Suppressor macrophage treated with lipopolysaccharide for 4 hours (primary cell): ENCODE results near the gene KCTD21.
"Not testable (repeated sequence)": the region's sequence is repeated elsewhere in the genome, so short reads cannot be mapped to it uniquely, and the experiment has no call there.

ENCODE experiments used
- DNase-seq: peaks from one replicate; pipeline ENCODE4 v3.0.0-alpha.2; 2020

KCTD21 gene

DNA sequence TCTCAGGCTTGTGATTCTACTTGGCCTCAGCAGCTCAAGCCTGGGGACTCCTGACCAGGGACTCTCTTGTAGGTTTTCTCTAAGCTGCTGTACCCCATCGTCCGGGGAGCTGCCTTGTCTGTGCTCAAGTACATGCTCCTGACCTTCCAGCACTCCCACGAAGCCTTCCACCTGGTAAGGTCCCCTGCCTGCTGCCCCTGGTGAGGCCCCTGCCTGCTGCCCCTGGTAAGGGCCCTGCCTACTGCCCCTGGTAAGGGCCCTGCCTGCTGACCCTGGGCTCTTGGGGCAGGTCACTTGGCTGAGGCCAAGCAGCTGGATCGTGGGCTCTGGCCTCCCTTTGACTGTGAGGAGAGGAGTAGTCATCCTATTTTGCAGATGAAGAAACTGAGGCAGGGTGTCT, 11.6 kb upstream of the KCTD21 start:
- no peak for DNase-seq

DNA sequence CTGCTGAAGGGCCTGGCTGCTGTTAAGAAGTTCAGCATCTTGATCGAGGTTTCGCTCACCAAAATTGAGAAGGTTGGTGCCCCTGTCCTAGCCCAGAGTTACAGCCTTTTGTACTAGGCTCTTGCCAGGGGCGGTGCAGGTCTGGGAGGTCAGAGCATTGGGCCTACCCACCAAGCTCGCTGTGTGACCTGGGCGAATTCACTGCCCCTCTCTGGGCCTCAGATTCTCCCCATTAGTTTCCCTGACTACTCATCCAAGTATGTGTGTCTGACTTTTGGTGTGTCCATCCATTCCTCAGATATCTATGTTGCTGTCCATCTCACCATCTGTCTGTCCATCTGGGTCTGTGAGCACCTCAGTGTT, 11.2 kb upstream of the KCTD21 start:
- no peak for DNase-seq

DNA sequence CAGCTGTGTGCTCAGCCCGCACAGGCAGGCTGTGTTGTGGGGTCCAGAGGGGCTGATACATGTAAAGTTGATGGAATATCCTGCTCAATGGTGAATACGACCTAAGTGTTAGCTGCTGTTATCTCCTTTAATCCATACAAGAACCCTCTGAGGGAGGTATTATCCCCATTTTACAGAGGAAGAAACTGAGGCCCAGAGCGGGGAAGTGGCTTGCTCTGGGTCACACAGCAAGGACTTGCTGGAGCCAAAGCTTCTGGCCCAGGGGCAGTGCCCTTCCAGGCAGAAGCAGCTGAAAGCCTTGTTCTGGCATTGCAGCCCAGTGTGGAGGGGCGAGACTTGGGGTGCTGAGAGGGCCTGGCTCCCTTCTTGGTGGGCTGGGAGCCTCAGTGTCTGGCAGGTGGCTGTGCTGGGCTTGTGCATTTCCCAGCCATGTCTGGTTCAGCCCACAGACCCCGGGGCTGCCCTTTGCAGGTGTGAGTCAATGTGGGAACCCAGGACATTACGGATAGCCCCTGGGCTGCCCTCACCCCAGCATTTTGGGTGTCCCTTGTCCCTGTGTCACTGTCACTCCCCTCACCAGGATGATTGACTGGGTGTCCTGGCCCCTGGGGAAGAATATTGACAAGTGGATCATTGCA, 10.7 kb upstream of the KCTD21 start:
- no peak for DNase-seq

DNA sequence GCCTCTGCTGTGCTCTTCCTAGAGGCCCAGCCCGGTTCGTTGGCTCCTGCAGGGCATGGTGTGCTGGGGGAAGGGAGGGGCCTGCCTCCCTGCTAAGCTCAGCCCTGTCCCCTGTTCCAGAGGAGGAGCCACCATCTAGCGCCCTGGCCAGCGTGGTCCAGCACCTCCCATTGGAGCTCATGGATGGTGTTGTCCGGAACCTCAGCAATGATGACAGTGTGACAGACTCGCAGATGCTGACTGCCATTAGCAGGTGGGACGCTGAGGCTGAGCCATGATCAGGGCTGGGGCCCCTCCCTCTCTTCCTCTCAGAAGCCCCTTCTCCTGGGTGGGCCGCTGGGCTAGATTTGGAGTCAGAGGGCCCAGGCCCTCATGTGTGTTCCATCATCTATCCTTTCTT, 9.4 kb upstream of the KCTD21 start:
- no peak for DNase-seq

DNA sequence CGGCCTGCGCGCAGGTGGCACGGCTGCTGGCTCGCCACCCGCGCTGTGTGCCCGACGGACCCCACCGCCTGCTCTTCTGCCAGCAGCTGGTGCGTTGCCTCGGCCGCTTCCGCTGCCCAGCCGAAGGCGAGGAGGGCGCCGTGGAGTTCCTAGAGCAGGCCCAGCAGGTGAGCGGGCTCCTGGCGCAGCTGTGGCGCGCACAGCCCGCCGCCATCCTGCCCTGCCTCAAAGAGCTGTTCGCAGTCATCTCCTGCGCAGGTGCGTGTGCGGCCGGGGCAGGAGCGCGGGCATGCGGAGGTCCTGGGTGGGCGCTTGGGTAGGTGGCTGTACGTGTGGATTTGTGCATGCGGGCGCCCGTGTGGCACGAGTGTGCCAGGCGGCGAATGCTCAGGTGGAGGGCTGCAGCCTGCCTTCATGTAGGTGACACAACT, 8.2 kb upstream of the KCTD21 start:
- no peak for DNase-seq

DNA sequence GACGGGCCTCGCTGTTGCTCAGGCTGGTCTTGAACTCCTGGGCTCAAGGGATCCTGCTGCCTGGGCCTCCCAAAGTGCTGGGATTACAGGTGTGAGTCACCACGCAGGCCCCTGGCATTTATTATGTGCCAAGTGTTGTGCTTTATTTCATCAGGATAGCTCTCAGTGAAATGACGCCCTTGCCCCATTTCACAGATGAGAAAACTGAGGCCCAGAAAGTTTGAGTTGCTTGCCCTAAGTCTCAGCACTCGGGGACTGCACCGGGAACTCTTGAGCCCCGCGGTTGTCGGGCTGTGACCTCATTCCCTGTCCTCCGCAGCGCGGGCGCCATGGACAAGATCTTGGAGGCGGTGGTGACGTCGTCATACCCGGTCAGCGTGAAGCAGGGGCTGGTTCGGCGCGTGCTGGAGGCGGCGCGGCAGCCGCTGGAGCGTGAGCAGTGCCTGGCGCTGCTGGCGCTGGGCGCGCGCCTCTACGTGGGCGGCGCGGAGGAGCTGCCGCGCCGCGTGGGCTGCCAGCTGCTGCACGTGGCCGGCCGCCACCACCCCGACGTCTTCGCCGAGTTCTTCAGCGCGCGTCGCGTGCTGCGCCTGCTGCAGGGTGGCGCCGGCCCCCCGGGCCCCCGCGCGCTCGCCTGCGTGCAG, 7.6 kb upstream of the KCTD21 start:
- DNase-seq: no peak

DNA sequence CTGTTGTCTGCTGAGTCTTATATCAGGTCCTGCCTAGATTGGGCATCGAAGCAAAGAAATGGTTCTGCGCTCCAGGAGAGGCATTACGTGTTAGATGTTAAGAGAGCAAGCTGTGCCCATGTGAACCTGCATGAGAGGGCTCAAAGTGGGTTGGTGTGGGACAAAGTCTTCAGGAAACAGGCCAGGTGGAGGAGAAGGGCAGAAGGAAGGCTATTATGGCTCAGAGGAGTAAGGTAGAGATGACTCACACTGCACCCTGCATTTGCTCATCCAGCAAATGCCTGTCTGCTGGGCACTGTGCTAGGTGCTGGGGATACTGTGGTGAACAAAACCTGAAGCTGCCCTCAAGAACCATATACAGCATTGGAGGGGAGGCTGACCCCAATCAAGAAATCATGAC, 6.1 kb upstream of the KCTD21 start:
- DNase-seq: no peak

DNA sequence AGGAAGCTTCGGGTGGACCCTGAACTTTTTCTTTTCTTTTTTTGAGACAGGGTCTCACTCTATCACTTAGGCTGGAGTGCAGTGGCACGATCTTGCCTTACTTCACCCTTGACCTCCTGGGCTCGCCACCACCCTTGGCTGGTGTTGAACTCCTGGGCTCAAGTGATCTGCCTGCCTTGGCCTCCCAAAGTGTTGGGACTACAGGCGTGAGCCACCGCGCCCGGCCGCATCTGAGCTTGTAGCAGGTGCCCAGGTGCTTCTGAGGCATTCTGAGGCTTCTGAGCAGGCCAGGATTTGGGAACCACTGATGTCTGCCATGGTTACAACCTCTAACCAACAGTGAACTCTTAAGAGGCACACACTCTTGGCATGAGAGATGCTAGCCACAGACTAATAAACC, 5.4 kb upstream of the KCTD21 start:
- DNase-seq: no peak

DNA sequence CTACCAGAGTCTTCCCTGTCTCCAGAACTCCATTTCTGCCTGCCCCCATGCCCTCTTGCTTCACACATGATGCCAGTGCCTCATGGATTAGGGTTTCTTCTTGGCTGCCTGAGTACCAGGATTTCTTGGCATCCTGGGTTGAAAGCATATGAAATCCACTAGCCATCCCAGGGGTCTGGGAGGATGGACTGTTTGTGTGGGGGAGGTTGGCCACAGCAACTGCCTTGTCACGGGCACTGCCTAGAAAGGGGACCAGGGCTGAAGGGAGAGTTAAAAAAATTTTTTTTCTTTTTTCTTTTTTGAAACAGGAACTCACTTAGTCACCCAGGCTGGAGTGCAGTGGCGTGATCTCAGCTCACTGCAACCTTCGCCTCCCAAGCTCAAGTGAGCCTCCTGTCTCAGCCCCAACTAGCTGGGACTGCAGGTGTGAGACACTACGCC, 4.5 kb upstream of the KCTD21 start:
- peak; percentile 45 for DNase-seq

DNA sequence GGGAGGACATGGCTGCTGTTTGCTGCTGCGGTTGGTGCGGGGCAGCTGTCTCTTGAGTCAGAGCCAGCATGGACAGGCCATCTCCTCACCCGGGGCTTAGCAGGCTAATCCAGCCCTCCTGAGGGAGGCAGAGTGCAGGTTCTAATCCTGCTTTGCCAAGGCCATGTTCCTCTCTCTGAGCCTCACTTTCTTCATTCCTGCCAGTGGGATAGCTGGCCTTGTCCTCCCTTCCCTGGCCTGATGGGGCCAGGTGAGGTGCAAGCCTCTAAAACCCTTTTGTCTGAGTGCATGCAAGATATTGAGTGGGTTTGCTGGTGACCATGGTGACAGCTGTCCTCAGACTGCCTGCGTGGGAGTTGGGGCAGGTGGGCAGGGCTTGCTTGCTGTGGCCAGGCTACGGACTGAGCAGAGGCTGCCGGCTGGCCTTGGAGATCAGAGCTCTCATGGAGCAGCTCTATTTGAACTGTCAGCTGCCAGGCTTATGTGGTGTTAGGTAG, 3.8 kb upstream of the KCTD21 start:
- DNase-seq: no peak

DNA sequence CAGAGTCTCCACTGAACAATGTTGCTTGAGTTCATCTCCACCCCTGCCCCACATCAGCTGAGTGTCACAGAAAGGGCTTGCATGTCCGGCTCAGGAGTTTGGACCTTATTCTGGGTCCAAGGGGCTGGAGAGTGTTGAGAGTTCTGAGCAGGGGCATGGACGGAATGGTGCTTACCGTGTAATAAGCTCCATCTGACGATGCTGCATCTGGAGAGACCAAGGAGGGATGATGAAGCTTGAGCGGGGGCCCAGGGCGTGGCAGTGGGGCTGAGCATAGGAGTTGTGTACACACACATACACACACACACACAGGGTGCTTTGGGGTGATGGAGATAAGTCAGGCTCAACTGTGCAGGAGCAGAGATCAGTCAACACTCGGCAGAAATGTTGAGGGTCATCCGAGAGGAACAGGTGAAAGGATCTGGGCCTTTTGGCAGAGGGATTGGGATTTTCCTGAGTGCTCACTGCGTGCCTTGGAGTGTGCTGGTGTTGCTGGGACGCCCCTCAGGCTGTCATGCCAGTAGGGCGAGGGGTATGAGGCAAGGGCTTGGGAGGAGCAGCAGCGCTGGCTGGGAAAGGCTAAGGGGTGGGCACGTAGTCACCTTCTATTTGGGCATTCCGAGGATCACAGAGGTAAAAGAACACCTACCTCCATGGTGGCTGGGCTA, 2.6 kb upstream of the KCTD21 start:
- no peak for DNase-seq

DNA sequence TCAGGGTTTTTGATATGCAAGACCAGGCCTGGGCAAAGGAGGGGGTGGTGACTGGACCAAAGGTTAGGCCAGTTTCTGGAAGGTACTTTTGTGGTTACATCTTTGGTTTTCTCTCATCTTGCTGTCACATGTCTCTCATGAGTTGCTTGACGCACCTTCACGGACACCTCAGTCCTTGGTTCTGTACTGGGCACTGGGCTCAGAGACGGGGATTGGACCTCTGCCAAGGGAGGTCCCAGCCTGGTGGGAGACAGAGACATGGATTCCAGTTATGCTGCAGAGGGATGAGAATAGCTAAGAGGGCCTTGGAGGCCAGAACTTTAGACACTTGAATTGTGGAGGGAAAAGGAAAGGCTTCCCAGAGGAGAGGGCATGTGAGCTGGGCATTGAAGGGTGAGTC, 1.9 kb upstream of the KCTD21 start:
- no peak for DNase-seq

DNA sequence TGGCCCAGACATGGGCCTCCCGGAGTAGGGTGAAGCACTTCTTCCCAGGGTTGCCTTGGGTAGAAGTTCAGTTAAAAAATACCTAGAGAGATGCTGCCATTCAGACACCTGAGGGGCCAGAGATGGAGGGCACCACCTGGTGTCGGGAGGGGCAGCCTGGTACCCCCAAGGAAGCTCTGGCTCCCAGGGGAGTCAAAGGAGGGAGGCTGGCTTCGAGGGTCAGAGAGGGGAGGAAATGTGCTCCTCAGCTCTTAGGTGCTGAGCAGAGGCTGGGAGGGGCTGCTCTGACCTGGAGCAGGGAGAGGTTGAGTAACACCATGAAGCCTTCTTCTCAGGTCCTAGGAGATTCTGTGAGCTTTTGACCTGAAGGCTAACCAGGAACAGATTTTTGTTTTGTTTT, 1.4 kb upstream of the KCTD21 start:
- DNase-seq: no peak

DNA sequence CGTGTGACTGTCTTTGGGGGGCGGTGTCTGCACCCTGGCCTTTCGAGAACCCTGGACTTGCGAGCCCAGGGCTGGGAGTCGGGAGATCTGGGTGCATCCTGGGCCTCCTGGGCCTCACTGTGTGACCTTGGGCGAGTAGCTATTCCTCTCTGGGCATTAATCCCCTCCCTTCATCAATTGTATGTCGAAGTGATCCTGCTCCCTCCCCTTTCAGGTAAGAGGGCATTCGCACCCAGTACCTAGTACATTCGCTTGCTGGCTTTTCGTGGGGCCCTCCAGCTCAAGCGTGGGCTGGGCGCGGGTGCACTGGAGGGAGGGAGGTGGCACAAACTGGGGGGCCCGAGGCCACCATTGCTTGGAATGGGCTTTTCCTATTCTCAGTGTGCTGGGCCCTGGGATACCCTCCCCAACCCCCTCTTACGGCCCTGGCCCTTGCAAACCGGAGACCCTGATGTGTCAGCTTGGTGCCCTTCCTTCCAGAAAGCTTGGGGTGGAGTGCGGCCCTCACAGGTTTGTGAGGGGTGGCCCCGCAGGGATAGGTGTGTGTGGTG, 823 bp upstream of the KCTD21 start:
- no peak for DNase-seq

DNA sequence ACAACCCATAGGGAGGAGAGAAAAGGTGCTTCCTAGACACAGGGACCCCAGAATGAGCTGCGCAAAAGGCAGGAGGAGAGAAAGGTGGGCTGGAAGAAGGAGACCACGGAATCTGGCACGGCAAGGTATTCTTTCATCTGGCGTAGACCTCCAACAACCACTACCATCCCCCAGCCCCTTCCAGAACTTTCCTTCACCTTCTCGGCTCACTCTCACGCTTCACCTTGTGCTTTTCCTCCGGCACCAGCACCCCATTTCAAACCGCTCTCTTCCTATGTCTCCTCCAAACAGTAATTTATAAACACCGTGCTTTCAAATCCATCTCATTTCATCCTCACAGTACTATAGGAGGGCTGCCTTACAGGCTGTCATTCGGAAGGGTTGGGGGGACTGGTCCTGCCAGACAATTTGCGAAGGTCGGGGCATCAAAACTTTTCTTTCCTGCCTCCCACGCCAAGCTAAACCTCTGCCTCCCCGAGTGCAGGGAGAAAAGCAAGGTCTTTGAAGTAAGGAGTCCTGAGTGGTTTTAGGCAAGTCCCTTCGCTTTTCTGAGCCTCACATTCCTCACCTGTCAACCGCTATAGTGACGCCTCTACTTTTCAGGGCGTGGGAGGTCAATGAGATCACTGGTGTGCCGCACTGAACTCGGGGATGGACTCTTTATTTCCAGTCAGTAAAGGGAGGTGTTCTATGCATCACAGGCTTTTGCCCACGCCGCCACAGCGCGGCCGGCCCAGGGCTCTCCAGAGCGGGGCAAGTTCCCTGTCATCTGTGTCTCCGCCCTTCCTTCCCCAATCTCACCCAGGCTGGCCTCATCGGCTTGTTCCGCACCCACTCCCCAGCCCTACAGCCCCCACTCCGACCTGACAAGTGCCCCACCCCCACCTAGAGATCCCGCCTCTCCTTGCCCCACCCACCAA, 800 bp downstream of the KCTD21 start:
- peak; percentile 89 for DNase-seq

DNA sequence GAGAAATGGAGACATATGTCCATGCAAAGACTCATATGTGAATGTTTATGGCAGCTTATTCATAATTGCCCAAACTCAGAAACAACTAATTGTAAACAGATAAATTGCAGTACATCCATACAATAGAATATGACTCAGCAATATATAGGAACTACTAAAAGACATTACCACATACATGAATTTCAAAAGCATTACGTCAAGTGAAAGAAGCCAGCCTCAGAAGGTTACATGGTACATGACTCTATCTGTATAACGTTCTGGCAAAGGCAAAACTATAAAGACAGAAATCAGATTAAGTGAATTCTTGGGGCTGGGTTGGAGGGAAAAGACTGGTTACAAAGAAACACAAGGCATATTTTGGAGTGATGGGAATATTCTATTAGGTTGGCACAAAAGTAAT, 7.2 kb downstream of the KCTD21 start:
- DNase-seq: peak; percentile 67

DNA sequence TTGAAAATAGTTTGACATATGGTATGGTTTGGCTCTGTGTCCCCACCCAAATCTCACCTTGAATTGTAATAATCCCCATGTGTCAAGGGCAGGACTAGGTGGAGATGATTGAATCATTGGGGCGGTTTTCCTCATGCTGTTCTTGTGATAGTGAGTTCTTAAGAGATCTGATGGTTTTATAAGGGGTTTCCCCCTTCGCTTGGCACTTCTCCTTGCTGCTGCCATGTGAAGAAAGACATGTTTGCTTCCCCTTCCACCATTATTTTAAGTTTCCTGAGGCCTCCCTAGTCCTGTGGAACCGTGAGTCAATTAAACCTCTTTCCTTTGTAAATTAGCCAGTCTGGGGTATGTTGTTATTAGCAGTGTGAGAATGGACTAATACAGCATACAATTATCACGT, 7.7 kb downstream of the KCTD21 start:
- peak; percentile 39 for DNase-seq

DNA sequence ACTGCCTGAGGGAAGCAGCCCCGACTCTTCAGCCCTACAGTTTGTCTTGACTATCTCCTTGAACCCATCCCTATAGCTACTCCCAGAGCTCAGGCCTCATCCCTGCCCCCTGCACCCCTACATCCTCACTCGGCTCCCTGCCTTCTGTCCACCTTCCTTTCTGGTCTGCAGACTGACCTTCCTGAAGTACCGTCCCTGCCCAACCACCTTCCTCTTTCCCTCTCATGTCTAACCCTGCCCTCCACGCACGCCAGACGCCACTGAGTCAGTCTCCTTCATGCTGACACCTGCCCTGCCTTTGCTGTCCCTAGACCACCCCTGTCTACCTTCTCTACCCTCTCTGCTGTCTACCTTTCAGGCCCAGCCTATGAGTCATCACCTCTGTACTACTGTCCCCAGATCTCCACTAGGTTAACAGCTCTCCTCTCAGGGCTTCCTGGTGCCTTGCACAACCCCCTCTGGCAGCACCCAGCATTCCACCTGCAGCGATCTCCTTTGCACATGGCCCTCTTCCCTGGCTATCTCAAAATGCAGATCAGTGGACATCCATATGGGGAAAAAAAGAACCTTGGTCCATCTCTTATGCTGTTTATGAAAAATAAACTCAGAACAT, 8.9 kb downstream of the KCTD21 start:
- DNase-seq: no peak

DNA sequence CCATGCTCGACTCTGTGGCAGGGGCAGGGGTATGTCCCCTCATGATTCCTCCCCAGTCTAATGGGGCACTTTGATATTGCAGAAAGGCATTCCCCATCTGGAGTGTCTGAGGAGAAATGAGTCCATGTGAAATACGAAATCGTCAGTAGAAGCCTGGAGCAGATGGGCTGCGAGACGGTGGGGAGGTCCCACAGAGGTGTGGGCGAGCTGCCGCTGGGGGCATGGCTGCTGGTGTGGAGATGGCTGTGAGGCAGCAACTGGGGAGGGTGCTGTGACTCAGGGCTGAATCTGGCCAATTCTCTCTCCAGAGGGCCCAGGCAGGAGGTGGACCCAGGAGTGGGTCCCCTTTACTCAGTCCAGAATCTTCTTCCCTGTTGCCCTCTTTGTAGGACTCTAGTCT, 11.2 kb downstream of the KCTD21 start:
- no peak for DNase-seq

DNA sequence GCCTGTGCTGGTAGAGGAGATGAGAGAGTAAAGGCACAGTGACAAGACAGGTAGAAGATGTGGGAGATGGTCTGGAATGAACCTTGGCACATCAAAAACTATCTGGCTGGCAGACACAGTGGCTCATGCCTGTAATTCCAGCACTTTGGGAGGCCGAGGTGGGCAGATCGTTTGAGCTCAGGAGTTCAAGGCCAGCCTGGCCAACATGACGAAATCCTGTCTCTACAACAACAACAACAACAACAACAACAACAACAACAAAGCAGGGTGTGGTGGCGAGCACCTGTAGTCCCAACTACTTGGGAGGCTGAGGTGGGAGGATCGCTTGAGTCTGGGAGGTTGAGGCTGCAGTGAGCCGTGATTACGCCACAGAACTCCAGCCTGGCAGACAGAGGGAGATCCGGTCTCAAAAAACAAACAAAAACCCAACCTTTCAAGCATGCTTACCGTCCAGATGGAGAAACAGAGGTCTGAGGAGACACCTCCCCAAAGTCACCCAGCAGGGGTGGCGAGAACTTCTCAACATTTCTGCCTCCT, 11.8 kb downstream of the KCTD21 start:
- no peak for DNase-seq

DNA sequence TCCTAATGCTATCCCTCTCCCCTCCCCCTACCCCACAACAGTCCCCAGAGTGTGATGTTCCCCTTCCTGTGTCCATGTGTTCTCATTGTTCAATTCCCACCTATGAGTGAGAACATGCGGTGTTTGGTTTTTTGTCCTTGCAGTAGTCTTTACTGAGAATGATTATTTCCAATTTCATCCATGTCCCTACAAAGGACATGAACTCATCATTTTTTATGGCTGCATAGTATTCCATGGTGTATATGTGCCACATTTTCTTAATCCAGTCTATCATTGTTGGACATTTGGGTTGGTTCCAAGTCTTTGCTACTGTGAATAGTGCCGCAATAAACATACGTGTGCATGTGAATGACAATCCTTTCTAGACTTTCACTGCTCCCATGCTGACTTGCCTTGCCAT, 12.6 kb downstream of the KCTD21 start:
- not testable (repeated sequence) for DNase-seq

DNA sequence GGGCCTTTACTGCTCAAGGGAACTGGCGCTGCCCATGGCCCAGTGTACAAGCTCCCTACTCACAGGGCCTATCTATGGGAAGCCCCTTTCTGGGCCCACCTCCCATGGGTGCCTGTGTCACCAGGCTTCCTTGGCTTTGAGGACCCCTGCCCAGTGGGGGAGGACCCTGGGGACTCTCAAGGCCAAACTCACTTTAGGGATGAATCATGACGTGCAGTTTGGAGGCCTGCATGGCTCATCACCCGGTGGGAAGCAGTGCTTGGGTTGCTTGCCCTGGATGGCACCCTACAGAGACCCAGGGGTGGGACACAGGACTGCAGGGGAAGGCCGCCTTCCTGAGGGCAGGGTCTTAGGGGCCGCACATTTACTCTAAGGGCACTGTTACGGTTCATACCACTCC, 16.5 kb downstream of the KCTD21 start:
- no peak for DNase-seq
